ENCODE data around the gene MAB21L1. TPM values are rescaled to one million over a fixed set of nuclear protein-coding genes. Genes with fewer than 3 reads are reported as not detected.
A peak's percentile ranks its signal among the peaks of the same experiment; 100 is the strongest.

MAB21L1 gene
- total RNA-seq, 2 donors from 2014 or later = 0.52 TPM; not detected in 1

DNA sequence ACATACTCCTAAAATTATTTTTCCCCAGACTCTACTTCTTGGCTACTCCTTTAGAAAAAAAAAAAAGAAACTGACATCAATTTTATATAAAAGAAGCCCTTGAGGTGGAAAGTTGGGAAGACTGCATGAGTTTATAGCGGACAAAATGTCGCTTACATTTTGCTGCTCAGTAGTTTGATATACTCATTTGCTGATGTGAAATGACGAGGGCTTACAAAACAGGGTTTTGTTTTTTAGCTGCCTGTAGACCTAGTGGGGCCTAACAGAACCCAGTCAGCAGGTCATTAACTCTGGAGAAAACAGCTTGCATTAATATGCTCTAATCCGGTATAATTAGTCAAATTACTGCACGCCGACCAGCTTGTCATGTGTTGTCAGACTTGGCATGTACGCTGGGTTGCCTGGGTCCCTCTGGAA, 37.6 kb upstream of the MAB21L1 start:
- Histone ChIP-seq H3K27ac (no peak overlapping the region), H3K27me3 (no peaks in the 10 kb centered on the region), H3K9me3 (no peaks in the 10 kb centered on the region), H3K36me3 (replicated peaks in 1 of 2; ENCODE audit: insufficient read depth in 1 of 2, low read depth in 2 of 2) (no peaks in the 10 kb centered on the region), H3K4me1 (no peaks in the 10 kb centered on the region), H3K4me3 (no peak overlapping the region)
- 88 to 92% methylated on average over 7 of the region's 7 CpGs for WGBS, 2 donors
- DNase-seq (no peak), ATAC-seq (no peak)
- intact Hi-C loops (cut with DNase I) = no loop called here
- no peak for TF ChIP-seq POLR2A (IDR thresholded peaks at IDR 0.05)
- TF ChIP-seq, protein P1, sequence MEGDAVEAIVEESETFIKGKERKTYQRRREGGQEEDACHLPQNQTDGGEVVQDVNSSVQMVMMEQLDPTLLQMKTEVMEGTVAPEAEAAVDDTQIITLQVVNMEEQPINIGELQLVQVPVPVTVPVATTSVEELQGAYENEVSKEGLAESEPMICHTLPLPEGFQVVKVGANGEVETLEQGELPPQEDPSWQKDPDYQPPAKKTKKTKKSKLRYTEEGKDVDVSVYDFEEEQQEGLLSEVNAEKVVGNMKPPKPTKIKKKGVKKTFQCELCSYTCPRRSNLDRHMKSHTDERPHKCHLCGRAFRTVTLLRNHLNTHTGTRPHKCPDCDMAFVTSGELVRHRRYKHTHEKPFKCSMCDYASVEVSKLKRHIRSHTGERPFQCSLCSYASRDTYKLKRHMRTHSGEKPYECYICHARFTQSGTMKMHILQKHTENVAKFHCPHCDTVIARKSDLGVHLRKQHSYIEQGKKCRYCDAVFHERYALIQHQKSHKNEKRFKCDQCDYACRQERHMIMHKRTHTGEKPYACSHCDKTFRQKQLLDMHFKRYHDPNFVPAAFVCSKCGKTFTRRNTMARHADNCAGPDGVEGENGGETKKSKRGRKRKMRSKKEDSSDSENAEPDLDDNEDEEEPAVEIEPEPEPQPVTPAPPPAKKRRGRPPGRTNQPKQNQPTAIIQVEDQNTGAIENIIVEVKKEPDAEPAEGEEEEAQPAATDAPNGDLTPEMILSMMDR (IDR thresholded peaks at IDR 0.05) = no peak

DNA sequence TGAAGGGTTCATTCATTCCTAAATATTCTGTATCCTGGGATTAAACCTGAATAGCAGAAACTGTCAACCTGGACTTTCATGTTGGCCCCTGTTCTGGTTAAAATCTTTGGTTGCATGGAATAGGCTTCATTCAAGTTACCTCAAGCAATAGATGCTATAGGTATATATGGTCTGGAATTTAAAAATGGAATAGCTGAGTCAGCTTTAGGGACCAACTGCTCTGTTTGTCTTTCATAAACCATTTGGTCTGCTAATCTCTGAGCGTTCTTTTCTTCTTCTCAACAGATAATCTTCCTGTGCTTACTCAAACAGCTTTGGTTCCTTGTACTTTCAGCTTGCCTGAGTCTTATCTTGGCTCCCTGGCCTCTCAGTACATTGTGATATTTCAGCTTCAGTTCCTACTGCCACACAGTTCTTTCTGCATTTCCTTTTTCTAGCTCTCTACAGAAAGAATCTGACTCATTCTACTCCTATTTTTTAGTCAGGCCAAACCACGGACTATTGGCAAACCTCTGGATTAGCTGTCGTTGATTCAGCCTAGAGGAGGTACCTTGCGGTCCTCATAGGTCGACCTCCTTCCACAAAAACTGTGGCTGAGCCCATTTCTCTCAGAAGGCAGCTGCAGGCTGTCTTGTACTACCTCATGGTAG, 35.9 kb upstream of the MAB21L1 start:
- DNase-seq = peak in 2 of 4 donors; percentile 13 to 44
- Histone ChIP-seq H3K4me1 (no peaks in the 10 kb centered on the region), H3K9me3 (no peaks in the 10 kb centered on the region), H3K4me3 (no peak overlapping the region), H3K27ac (no peak overlapping the region), H3K36me3 (replicated peaks in 1 of 2; ENCODE audit: insufficient read depth in 1 of 2, low read depth in 2 of 2) (no peaks in the 10 kb centered on the region), H3K27me3 (no peaks in the 10 kb centered on the region)
- intact Hi-C loops (cut with DNase I) = no loop called here
- ATAC-seq = peak; percentile 42
- WGBS, 2 donors = 55 to 68% methylated on average over 5 of the region's 5 CpGs
- TF ChIP-seq, protein P1 (IDR thresholded peaks at IDR 0.05) = no peak
- no peak for TF ChIP-seq POLR2A (IDR thresholded peaks at IDR 0.05)

DNA sequence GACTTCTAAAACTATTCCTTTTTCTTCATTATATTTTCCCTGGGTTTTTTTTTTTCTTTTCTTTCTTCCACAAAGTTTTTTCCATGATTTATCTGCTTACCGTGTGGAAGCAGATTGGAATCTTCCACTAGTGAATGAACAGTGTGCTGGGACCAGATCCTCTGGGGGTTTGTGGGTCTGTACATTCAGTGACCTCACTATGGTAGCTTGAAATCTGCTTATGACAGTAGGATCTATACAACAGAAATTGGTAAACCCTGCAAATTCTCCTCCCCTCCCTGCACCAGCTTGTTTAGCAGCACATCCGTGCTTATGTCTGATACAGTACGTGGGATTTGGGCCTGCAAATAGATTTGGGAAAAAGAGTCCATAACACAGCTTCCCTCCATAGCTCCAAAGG, 26.0 kb upstream of the MAB21L1 start:
- ATAC-seq (no peak), DNase-seq (no peak)
- no peaks in the 10 kb centered on the region for H3K9me3 ChIP-seq
- H3K36me3 ChIP-seq (replicated peaks in 1 of 2; ENCODE audit: insufficient read depth in 1 of 2, low read depth in 2 of 2) = no peaks in the 10 kb centered on the region
- H3K4me3 ChIP-seq = no peak overlapping the region
- H3K27ac ChIP-seq = no peak overlapping the region
- no peaks in the 10 kb centered on the region for H3K4me1 ChIP-seq
- H3K27me3 ChIP-seq = no peaks in the 10 kb centered on the region
- TF ChIP-seq POLR2A (IDR thresholded peaks at IDR 0.05) = no peak
- TF ChIP-seq, protein P1 (IDR thresholded peaks at IDR 0.05) = no peak
- 63 to 65% methylated on average over 3 of the region's 3 CpGs for WGBS, 2 donors
- intact Hi-C loops (cut with DNase I) = no loop called here

DNA sequence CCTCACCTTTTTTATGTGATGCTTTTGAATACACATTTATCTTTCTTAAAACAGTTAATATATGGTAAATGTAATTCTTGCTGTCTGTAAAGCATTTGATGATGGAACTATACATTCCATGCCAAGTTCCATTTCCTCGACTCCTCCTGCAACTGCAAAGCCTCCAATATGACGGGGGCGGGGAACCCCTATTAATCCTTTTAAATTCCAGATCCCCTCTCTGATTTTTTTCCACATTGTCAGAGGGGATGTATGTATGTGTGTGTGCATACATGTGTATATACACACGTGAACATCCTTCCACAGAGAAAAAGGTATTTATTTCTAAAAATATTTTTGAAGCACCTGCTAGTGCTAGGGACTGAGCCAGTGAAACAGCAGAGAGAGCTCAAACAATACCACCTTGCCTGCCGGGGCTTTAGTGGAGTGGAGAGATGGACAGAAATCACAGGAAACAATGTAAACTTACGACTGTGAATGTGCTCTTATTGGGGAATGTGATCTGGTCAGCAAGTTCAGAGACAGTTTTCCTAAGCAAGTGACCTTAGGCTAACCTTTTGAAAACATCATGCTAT, 25.3 kb upstream of the MAB21L1 start:
- ATAC-seq (no peak), DNase-seq (no peak)
- WGBS, 2 donors = 68 to 72% methylated on average over 6 of the region's 6 CpGs
- TF ChIP-seq, protein P1 (IDR thresholded peaks at IDR 0.05) = no peak
- TF ChIP-seq POLR2A (IDR thresholded peaks at IDR 0.05) = no peak
- Histone ChIP-seq H3K36me3 (replicated peaks in 1 of 2; ENCODE audit: insufficient read depth in 1 of 2, low read depth in 2 of 2) (no peaks in the 10 kb centered on the region), H3K27ac (no peak overlapping the region), H3K4me3 (no peak overlapping the region), H3K9me3 (no peaks in the 10 kb centered on the region), H3K27me3 (no peaks in the 10 kb centered on the region), H3K4me1 (no peaks in the 10 kb centered on the region)
- intact Hi-C loops (cut with DNase I) = no loop called here

DNA sequence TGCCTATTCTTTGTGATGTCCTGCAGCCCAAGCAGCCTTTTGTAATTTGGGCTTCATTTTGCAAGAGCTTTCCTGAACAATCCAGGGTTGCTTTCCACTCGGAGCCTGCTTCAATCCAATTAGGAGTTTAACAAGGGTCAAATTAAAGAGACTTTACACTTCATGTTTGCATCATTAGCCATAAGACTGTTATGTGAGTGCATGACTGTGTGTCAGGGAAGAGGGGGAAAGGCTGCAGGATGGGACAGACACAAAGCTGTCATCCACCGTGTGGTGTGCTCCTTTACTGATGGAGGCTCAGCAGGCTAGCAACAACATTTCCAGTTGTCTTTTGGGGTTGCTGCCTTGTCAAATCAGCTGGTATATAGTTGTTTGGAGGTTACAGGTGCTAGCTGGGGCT, 23.7 kb upstream of the MAB21L1 start:
- Histone ChIP-seq H3K27me3 (no peaks in the 10 kb centered on the region), H3K9me3 (no peaks in the 10 kb centered on the region), H3K27ac (no peak overlapping the region), H3K4me3 (no peak overlapping the region), H3K36me3 (replicated peaks in 1 of 2; ENCODE audit: insufficient read depth in 1 of 2, low read depth in 2 of 2) (no peaks in the 10 kb centered on the region), H3K4me1 (no peaks in the 10 kb centered on the region)
- WGBS, 2 donors = 67 to 80% methylated on average over 2 of the region's 2 CpGs
- ATAC-seq (no peak), DNase-seq (no peak)
- TF ChIP-seq, protein P1 (IDR thresholded peaks at IDR 0.05) = no peak
- no peak for TF ChIP-seq POLR2A (IDR thresholded peaks at IDR 0.05)
- intact Hi-C loops (cut with DNase I) = no loop called here

All from body of pancreas (tissue), 4 donors.